Measurements from ENCODE around the gene MED22.
A peak's percentile ranks its signal among the peaks of the same experiment; 100 is the strongest.
"Not testable (repeated sequence)": the region's sequence is repeated elsewhere in the genome, so short reads cannot be mapped to it uniquely, and the experiment has no call there.

DNA sequence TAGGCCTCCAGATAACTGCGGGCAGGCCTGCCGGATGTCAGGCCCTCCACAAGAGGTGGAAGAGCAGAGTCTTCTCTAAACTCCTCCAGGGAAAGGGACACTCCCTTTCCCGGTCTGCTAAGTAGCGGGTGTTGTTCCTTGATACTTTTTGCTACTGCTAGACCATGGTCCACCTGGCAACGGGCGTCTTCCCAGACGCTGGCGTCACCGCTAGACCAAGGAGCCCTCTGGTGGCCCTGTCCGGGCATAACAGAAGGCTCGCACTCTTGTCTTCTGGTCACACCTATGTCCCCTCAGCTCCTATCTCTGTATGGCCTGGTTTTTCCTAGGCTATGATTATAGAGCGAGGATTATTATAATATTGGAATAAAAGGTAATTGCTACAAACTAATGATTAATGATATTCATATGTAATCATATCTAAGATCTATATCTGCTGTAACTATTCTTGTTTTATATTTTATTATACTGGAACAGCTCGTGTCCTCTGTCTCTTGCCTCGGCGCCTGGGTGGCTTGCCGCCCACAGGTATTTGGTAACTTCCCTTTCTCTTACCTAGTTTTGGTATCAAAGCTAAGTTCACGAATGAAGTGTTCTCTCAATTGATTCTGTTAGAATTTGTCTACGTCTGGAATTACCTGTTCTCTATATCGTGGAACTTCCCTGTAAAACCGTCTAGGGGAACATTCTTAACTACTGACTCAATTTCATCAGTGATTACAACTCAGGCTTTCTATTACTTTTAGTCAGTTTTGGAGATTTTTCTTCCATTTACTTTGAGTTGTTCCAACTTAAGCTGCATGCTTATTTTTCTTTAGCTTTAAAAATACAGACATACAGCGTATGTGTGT, 18.4 kb downstream of the MED22 start:
- TF ChIP-seq CTCF (IDR thresholded peaks at IDR 0.05; ENCODE audit: low read length), result peak; percentile 29
- not testable (repeated sequence) for TF ChIP-seq EZH2 (optimal IDR thresholded peaks at IDR 0.05; ENCODE audit: low read depth, low read length); EZH2phosphoT487 (IDR thresholded peaks at IDR 0.05; ENCODE audit: low read length)
